Muscle layer of colon (tissue), 2 donors: ENCODE measurements around the gene GABPB1.

ENCODE experiments used
- H3K27ac ChIP-seq: one replicate; pipeline ENCODE4 v1.7.0; 2013; ENCODE audit warnings: low read depth, mild to moderate bottlenecking, low read length, moderate library complexity
- H3K27me3 ChIP-seq, 2 donors: one replicate each; pipeline ENCODE4 v1.7.0; 2013; ENCODE audit warnings: low read length in 2 of 2, mild to moderate bottlenecking in 2 of 2; ENCODE audit not compliant: insufficient read depth in 2 of 2, control insufficient read depth in 1 of 2
- H3K36me3 ChIP-seq: one replicate; pipeline ENCODE4 v1.7.0; 2013; ENCODE audit warnings: mild to moderate bottlenecking, low read length; ENCODE audit not compliant: insufficient read depth
- H3K4me1 ChIP-seq: one replicate; pipeline ENCODE4 v1.7.0; 2013; ENCODE audit warnings: mild to moderate bottlenecking, low read length; ENCODE audit not compliant: insufficient read depth
- H3K4me3 ChIP-seq, 2 donors: one replicate each; pipeline ENCODE4 v1.7.0; 2013; ENCODE audit warnings: low read length in 2 of 2, low read depth in 1 of 2, mild to moderate bottlenecking in 1 of 2, moderate library complexity in 1 of 2
- H3K9ac ChIP-seq: one replicate; pipeline ENCODE4 v1.7.0; 2013; ENCODE audit warnings: low read length
- H3K9me3 ChIP-seq: one replicate; pipeline ENCODE4 v1.7.0; 2013; ENCODE audit warnings: mild to moderate bottlenecking, low read length
- donor health status: abdominal sarcoma.
- donor health status: Adenocarcinoma of cecum.

GABPB1 gene

GRCh38 chr15:50341616-50342136 lies 13.3 kb downstream of the GABPB1 start:
- H3K9ac ChIP-seq, result no peak overlapping the region
- H3K36me3 ChIP-seq, result no peaks in the 10 kb centered on the region
- no peaks in the 10 kb centered on the region for H3K9me3 ChIP-seq
- H3K4me3 ChIP-seq, result no peak overlapping the region
- H3K4me1 ChIP-seq, result no peaks in the 10 kb centered on the region
- H3K27me3 ChIP-seq, result no peaks in the 10 kb centered on the region
- H3K27ac ChIP-seq, result no peak overlapping the region

GRCh38 chr15:50340416-50340815 lies 14.6 kb downstream of the GABPB1 start:
- Histone ChIP-seq H3K4me3 (no peak overlapping the region), H3K9me3 (no peaks in the 10 kb centered on the region), H3K4me1 (no peaks in the 10 kb centered on the region), H3K27me3 (no peaks in the 10 kb centered on the region), H3K36me3 (no peaks in the 10 kb centered on the region), H3K27ac (no peak overlapping the region), H3K9ac (no peak overlapping the region)

- Histone ChIP-seq H3K27me3 (no peaks in the 10 kb centered on the region), H3K9ac (no peak overlapping the region), H3K36me3 (no peaks in the 10 kb centered on the region), H3K27ac (no peak overlapping the region), H3K4me3 (no peak overlapping the region), H3K4me1 (no peaks in the 10 kb centered on the region), H3K9me3 (no peaks in the 10 kb centered on the region)
Observed at GRCh38 chr15:50339717-50340116, 15.3 kb downstream of the GABPB1 start.

- Histone ChIP-seq H3K36me3 (no peaks in the 10 kb centered on the region), H3K9me3 (no peaks in the 10 kb centered on the region), H3K4me3 (no peak overlapping the region), H3K4me1 (no peaks in the 10 kb centered on the region), H3K9ac (no peak overlapping the region), H3K27me3 (no peaks in the 10 kb centered on the region), H3K27ac (no peak overlapping the region)
Observed at GRCh38 chr15:50335251-50335650, 19.7 kb downstream of the GABPB1 start.

DNA sequence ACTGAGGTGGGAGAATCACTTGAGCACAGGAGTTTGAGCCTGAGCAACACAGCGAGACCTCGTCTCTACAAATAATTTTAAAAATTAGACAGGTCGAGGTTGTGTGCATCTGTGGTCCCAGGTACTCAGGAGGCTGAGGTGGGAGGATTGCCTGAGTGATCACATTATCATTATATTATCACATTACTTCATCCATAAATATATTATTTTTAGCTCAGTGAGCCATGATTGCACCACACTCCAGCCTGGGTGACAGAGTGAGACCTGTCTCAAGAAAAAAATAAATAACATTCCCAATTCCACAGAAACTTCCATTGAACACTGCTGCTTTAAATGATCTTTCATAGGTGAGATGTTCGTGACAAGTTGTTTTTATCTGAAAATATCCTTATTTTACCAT lies 21.8 kb downstream of the GABPB1 start:
- Histone ChIP-seq H3K27me3 (no peaks in the 10 kb centered on the region), H3K9ac (no peak overlapping the region), H3K9me3 (no peaks in the 10 kb centered on the region), H3K27ac (no peak overlapping the region), H3K36me3 (no peaks in the 10 kb centered on the region), H3K4me1 (no peaks in the 10 kb centered on the region), H3K4me3 (no peak overlapping the region)

DNA sequence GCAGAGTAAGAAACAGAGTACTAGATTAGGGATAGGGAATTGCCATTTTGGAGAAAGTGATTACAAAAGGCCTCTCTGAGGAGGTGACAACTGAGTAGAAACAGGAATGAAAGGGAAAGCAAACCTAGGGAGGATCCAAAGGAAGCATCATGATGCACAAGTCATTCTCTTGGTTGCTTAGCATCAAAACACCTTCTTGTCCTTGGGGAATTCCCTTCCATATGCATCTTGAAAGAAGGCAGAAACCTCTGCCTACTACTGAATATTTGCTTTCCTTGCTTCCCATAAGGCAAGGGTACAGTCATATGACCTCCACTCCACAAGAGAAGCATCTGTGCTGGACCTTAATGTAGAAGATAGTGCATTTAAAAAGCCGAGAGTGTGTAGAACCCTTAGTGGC lies 24.1 kb downstream of the GABPB1 start:
- H3K9ac ChIP-seq, result no peak overlapping the region

DNA sequence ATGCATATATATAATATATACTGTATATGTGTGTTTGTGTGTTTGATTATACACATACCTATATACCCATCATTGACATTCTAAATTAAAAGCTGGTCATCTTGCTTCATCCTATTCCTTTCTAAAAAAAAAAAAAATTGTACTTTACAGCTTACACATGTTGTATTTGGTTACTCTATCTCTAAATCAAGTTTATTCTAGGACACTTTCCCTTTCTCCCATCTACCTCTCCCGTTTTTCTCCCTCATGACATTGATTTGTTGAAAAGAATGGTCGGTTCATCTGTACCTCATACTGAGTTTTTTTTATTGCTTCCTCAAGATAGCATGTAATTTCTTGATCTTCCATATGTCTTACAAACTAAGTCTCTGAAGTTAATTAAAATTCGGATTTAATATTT lies 26.9 kb downstream of the GABPB1 start:
- no peaks in the 10 kb centered on the region for H3K36me3 ChIP-seq
- H3K9me3 ChIP-seq, result no peaks in the 10 kb centered on the region
- H3K9ac ChIP-seq, result no peak overlapping the region

More for the DNA sequence above, 24.1 kb downstream of the GABPB1 start:
- Histone ChIP-seq H3K9me3 (no peaks in the 10 kb centered on the region), H3K27ac (no peak overlapping the region), H3K4me1 (no peaks in the 10 kb centered on the region), H3K4me3 (no peak overlapping the region), H3K27me3 (no peaks in the 10 kb centered on the region), H3K36me3 (no peaks in the 10 kb centered on the region)

DNA sequence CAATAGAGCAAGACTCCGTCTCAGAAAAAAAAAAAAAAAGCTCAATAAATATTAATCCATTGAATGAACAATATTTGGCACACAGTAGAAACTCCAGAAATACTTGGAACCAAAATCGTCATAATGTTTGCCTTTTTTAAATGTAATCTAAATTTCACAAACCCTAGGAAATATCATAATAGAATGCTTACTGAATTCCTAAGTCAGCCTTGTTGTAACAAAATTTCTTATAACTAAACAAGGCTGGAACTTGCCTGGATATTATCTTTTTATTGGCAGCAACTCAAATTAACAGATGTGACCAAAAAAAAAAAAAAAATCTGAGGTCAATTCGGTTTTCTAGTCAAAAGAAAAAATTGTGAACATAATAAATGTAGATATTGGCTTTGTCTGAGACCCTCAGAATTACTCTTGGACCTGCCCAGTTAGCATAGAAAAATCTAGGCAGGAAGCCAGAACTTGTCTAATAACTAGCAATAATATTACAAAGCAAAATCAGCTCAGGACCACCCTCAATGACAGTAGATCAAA lies 33.3 kb downstream of the GABPB1 start:
- H3K36me3 ChIP-seq, result no peaks in the 10 kb centered on the region
- H3K27ac ChIP-seq, result no peak overlapping the region
- H3K27me3 ChIP-seq, result no peaks in the 10 kb centered on the region
- no peaks in the 10 kb centered on the region for H3K4me1 ChIP-seq
- no peak overlapping the region for H3K9ac ChIP-seq
- H3K9me3 ChIP-seq, result no peaks in the 10 kb centered on the region
- H3K4me3 ChIP-seq, result no peak overlapping the region

More for the DNA sequence above, 26.9 kb downstream of the GABPB1 start:
- H3K4me3 ChIP-seq, result no peak overlapping the region
- no peaks in the 10 kb centered on the region for H3K27me3 ChIP-seq
- H3K27ac ChIP-seq, result no peak overlapping the region
- no peaks in the 10 kb centered on the region for H3K4me1 ChIP-seq

DNA sequence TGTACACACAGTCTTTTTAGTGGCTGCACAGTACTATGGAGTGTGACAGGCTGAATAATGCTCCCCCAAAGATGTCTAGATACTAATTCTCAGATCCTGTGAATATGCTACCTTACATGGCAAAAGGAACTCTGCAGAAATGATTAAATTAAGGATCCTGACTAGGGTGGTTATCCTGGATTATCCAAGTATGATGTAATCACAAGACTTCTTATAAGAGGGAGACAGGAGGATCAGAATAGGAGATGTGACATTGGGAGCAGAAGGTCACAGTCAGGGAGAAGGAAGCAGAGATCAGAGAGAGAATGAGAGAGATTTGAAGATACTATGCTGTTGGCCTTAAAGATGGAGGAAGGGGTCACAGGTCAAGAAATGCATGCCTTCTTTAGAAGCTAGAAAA lies 34.5 kb downstream of the GABPB1 start:
- Histone ChIP-seq H3K27me3 (no peaks in the 10 kb centered on the region), H3K9ac (no peak overlapping the region), H3K36me3 (no peaks in the 10 kb centered on the region), H3K4me3 (no peak overlapping the region), H3K4me1 (no peaks in the 10 kb centered on the region), H3K9me3 (no peaks in the 10 kb centered on the region), H3K27ac (no peak overlapping the region)

DNA sequence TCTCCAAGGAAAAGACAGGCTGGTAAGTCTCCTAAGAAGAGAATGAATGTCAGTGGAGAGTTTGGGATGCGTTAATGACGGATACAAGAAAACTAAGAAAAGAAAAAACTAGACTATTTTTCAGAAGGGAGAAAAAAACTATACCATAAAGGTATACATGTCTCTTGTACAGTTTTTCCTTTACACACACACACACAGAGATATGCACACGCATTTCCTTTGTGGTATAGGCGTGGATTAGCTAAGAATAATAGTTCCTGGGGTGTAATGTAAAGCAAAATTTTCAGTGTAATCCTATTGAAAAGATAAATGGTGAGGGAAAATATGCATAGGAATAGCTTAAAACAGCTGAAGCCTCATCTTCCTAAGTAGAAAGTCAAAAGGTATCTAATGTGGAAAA lies 36.3 kb downstream of the GABPB1 start:
- Histone ChIP-seq H3K9me3 (no peaks in the 10 kb centered on the region), H3K27ac (no peak overlapping the region), H3K4me3 (no peak overlapping the region), H3K9ac (no peak overlapping the region), H3K36me3 (no peaks in the 10 kb centered on the region), H3K27me3 (no peaks in the 10 kb centered on the region), H3K4me1 (no peaks in the 10 kb centered on the region)

GRCh38 chr15:50315814-50316630 lies 39.0 kb downstream of the GABPB1 start:
- Histone ChIP-seq H3K36me3 (no peaks in the 10 kb centered on the region), H3K27me3 (no peaks in the 10 kb centered on the region), H3K4me3 (no peak overlapping the region), H3K9ac (no peak overlapping the region), H3K27ac (no peak overlapping the region), H3K9me3 (no peaks in the 10 kb centered on the region), H3K4me1 (no peaks in the 10 kb centered on the region)

DNA sequence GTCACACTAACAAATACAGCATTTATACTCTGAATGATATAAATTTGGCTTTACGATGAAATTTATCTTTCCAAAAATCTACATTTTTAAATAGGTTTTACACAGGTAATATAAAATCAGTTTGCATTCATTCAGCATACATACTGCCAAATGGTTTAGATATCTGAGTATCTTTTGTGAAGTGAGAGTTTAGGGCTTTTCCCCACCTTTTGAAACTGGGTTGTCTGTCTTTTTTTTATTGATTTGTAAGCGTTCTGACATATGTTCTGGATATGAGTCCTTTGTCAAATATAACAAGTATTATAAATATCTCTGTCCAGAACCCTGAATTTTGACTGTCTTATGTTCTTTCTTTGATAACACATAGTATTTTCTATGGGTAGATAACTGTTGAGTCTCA lies 42.4 kb downstream of the GABPB1 start:
- no peaks in the 10 kb centered on the region for H3K4me1 ChIP-seq
- no peaks in the 10 kb centered on the region for H3K27me3 ChIP-seq
- no peak overlapping the region for H3K9ac ChIP-seq
- H3K4me3 ChIP-seq, result no peak overlapping the region
- H3K9me3 ChIP-seq, result no peaks in the 10 kb centered on the region
- no peak overlapping the region for H3K27ac ChIP-seq
- H3K36me3 ChIP-seq, result peaks cover 6% of the 10 kb centered on the region
